B cell (primary cell): ENCODE results near the gene DCD. TPM values are rescaled to one million over a fixed set of nuclear protein-coding genes. Genes with fewer than 3 reads are reported as not detected.

Experiments
- ATAC-seq: fragments of 200-7000 bp; cut with Tn5 transposase; one replicate; pipeline ENCODE4 v1.10.0; 2021; ENCODE audit warnings: low read depth, mild to moderate bottlenecking, moderate number of reproducible peaks, moderate library complexity
- CTCF ChIA-PET: fragments of 350-600 bp; sonication (Branson Sonifier 250); formaldehyde crosslinking; loops from one replicate; lab custom pipeline; 2021; ENCODE audit warnings: antibody characterized with exemption, inconsistent platforms; lab: Charles Lee
- POLR2A ChIA-PET: fragments of 350-600 bp; sonication (Branson Sonifier 250); formaldehyde crosslinking; loops from one replicate; lab custom pipeline; 2021; ENCODE audit warnings: antibody characterized with exemption; lab: Charles Lee
- DNase-seq: peaks from one replicate; pipeline ENCODE4 v3.0.0; 2013
- H2AFZ ChIP-seq: 2 replicates; pipeline ENCODE4 v1.6.1; 2012; ENCODE audit warnings: mild to moderate bottlenecking, low read depth, low read length; ENCODE audit not compliant: insufficient read depth, poor library complexity, severe bottlenecking
- H3K27ac ChIP-seq, 2 donors: 1 replicate in 1 of 2; 2 replicates in 1 of 2; pipeline ENCODE4 v1.5.1; 2012 to 2013; ENCODE audit warnings: low read length in 2 of 2, mild to moderate bottlenecking in 2 of 2, moderate library complexity in 1 of 2
- H3K27me3 ChIP-seq, 4 experiments: fragments of 200-600 bp in 1 of 4; sonication (generic) in 1 of 4; replicated peaks in 1 of 4; 1 replicate in 2 of 4; 2 replicates in 2 of 4; pipeline versions ENCODE4 v1.6.1 to v1.7.0; 2013 to 2016; ENCODE audit warnings: low read length in 3 of 4, mild to moderate bottlenecking in 2 of 4, mixed read lengths in 1 of 4, moderate library complexity in 1 of 4; ENCODE audit not compliant: insufficient read depth in 4 of 4, control insufficient read depth in 3 of 4; ENCODE audit errors: control extremely low read depth in 1 of 4
- H3K36me3 ChIP-seq, 2 experiments: replicated peaks in 1 of 2; 1 replicate in 1 of 2; 2 replicates in 1 of 2; pipeline versions ENCODE4 v1.6.1 to v1.7.1; 2013; ENCODE audit warnings: low read length in 1 of 2; ENCODE audit not compliant: insufficient read depth in 2 of 2, control insufficient read depth in 1 of 2; ENCODE audit errors: control extremely low read depth in 1 of 2, extremely low read depth in 1 of 2
- H3K4me1 ChIP-seq, 2 donors: fragments of 200-600 bp in 1 of 2; sonication (generic) in 1 of 2; 1 replicate in 1 of 2; 2 replicates in 1 of 2; pipeline versions ENCODE4 v1.5.1 to v1.6.1; 2013 to 2017; ENCODE audit warnings: low read length in 2 of 2; ENCODE audit not compliant: control insufficient read depth in 2 of 2, insufficient read depth in 2 of 2
- H3K4me2 ChIP-seq: replicated peaks from 2 replicates; pipeline ENCODE3; 2012; ENCODE audit warnings: mild to moderate bottlenecking, low read depth, low read length; ENCODE audit not compliant: poor library complexity, severe bottlenecking
- H3K4me3 ChIP-seq, 5 experiments: fragments of 200-600 bp in 1 of 5; sonication (generic) in 1 of 5; 1 replicate in 3 of 5; 2 replicates in 2 of 5; pipeline versions ENCODE4 v1.5.1 to v1.7.0; 2011 to 2016; ENCODE audit warnings: low read length in 4 of 5, mild to moderate bottlenecking in 4 of 5, low read depth in 2 of 5, control low read depth in 1 of 5, moderate library complexity in 1 of 5; ENCODE audit not compliant: insufficient read depth in 1 of 5; ENCODE audit errors: control extremely low read depth in 1 of 5, extremely low read depth in 1 of 5
- H3K79me2 ChIP-seq: fragments of 200-600 bp; sonication (generic); one replicate; pipeline ENCODE4 v1.6.0; 2016; ENCODE audit warnings: low read length; ENCODE audit not compliant: control insufficient read depth, insufficient read depth
- H3K9ac ChIP-seq: fragments of 200-600 bp; sonication (generic); 2 replicates; pipeline ENCODE4 v1.6.1; 2017; ENCODE audit warnings: mild to moderate bottlenecking, low read length, moderate library complexity
- H3K9me3 ChIP-seq, 3 donors: one replicate each; pipeline versions ENCODE4 v1.6.1 to v1.7.1; 2013; ENCODE audit warnings: low read length in 2 of 3; ENCODE audit not compliant: control insufficient read depth in 2 of 3, insufficient read depth in 1 of 3; ENCODE audit errors: control extremely low read depth in 1 of 3
- H4K20me1 ChIP-seq: 2 replicates; pipeline ENCODE4 v1.6.0; 2012; ENCODE audit warnings: mild to moderate bottlenecking, low read length; ENCODE audit not compliant: insufficient read depth, control insufficient read depth, poor library complexity, severe bottlenecking
- H3K27ac Mint-ChIP-seq: one replicate; pipeline ENCODE4 v1.8.0; 2021; ENCODE audit warnings: mixed read lengths
- H3K27me3 Mint-ChIP-seq: one replicate; pipeline ENCODE4 v1.8.0; 2021; ENCODE audit warnings: mixed read lengths
- H3K4me1 Mint-ChIP-seq: one replicate; pipeline ENCODE4 v1.8.0; 2021; ENCODE audit warnings: mixed read lengths
- H3K4me3 Mint-ChIP-seq: one replicate; pipeline ENCODE4 v1.8.0; 2021; ENCODE audit warnings: mixed read lengths
- H3K9me3 Mint-ChIP-seq: one replicate; pipeline ENCODE4 v1.8.0; 2022; ENCODE audit warnings: mixed read lengths; ENCODE audit not compliant: insufficient read depth
- EZH2 ChIP-seq: IDR thresholded peaks from 2 replicates; pipeline ENCODE4 v1.6.1; 2012; ENCODE audit warnings: borderline replicate concordance, low read depth, mild to moderate bottlenecking, moderate library complexity, low read length; ENCODE audit not compliant: insufficient read depth, poor library complexity, severe bottlenecking
- WGBS: methylation state at CpG from one replicate; pipeline ENCODE4 v1.1.5; 2013; ENCODE audit warnings: missing lambda C conversion rate; ENCODE audit not compliant: insufficient coverage; 5-methylcytosine and 5-hydroxymethylcytosine counted together
- intact Hi-C: fragments of 100-400 bp; cut with micrococcal nuclease; formaldehyde crosslinking; loops from one replicate; pipeline ENCODE4 v1.10.0; 2022
- polyA plus RNA-seq: library from polyadenylated mRNA; depleted of rRNA; stranded (reverse); fragments of >200 nt; gene quantifications from 2 replicates; pipeline ENCODE4 v1.2.3, GENCODE V29; 2012
- total RNA-seq, 2 donors: library from RNA; stranded (reverse); fragments of 120-200 nt in 1 of 2; gene quantifications; 1 replicate in 1 of 2; 2 replicates in 1 of 2; pipeline versions ENCODE4 v1.2.3 to v1.2.4, GENCODE V29; 2013 to 2022
- TF ChIP-seq, protein P1 (sequence below): fragments of 200-600 bp; IDR thresholded peaks from one replicate; pipeline ENCODE4 v1.8.0; 2022; ENCODE audit warnings: antibody characterized with exemption, mild to moderate bottlenecking

The DCD gene
- total and polyA plus RNA-seq, 2 donors (not counting 1 experiment from before 2014, with no cell fraction given) = not detected

DNA sequence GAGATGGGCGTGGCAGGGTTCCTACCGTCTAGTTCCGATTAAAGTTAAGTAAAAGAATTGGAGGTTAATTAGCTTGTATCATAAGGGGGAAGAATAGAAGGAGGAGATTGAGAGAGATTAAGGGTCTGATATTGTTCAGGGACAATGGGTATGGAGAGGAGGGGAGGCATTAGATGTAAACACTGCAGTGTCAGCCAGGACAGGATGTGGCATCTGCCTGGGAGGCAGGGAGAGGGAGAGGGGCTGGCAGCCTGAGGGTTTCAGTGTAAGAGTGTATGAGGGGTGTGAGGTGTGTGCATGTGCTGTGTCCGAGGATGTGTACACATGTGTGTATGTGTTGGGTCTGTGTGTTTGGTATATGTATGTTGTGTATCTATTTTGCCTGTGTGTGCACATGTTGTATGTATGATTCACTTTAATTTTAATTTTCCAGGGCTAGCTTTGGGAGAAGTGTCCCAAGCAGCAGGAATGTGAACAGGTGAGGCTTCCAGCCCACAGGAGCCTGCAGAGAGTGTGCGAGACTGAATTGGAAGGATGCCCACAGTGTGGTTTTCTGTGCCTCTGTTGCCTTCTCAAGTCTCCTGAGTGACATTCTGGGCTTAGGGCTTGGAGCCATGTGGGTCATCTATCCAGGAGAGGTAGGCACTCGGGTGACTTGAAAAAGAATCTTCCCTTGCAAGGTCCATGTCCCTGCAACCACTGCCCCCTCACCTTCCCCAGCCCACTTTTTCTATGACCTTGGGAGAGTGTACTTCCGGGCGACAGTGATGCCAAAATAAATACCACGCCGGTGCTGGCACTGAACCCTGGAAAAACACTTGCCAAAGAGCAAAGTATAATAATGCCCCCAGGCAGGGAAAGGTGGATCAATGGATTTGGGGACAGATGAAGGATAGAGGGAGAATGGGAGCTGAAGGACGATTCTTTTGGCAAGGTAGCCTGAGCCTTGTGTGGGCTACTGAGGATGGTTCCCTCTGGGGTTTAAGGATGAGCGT, 36.8 kb upstream of the DCD start:
- Histone ChIP-seq H3K9me3 (peaks cover 0 to 4% (median 0%) of the 10 kb centered on the region in 3 donors), H3K9ac (no peak overlapping the region), H3K4me1 (no peaks in the 10 kb centered on the region), H4K20me1 (no peaks in the 10 kb centered on the region), H3K36me3 (no peaks in the 10 kb centered on the region), H3K4me3 (no peak overlapping the region), H3K27me3 (peaks cover 0 to 33% (median 10%) of the 10 kb centered on the region in 4 experiments), H2AFZ (no peak overlapping the region), H3K4me2 (no peak overlapping the region), H3K79me2 (no peaks in the 10 kb centered on the region), H3K27ac (no peak overlapping the region)
- ATAC-seq (no peak), DNase-seq (no peak)
- Mint-ChIP-seq H3K27me3 (peaks cover 54% of the 10 kb centered on the region), H3K4me1 (no peaks in the 10 kb centered on the region), H3K9me3 (peaks cover 3% of the 10 kb centered on the region), H3K4me3 (no peak overlapping the region), H3K27ac (no peak overlapping the region)
- POLR2A ChIA-PET = no interaction called here
- CTCF ChIA-PET = no interaction called here
- TF ChIP-seq EZH2 = no peak
- TF ChIP-seq, protein P1, sequence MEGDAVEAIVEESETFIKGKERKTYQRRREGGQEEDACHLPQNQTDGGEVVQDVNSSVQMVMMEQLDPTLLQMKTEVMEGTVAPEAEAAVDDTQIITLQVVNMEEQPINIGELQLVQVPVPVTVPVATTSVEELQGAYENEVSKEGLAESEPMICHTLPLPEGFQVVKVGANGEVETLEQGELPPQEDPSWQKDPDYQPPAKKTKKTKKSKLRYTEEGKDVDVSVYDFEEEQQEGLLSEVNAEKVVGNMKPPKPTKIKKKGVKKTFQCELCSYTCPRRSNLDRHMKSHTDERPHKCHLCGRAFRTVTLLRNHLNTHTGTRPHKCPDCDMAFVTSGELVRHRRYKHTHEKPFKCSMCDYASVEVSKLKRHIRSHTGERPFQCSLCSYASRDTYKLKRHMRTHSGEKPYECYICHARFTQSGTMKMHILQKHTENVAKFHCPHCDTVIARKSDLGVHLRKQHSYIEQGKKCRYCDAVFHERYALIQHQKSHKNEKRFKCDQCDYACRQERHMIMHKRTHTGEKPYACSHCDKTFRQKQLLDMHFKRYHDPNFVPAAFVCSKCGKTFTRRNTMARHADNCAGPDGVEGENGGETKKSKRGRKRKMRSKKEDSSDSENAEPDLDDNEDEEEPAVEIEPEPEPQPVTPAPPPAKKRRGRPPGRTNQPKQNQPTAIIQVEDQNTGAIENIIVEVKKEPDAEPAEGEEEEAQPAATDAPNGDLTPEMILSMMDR = no peak
- WGBS = 59% methylated on average over 6 of the region's 12 CpGs
- intact Hi-C loops = no loop called here

DNA sequence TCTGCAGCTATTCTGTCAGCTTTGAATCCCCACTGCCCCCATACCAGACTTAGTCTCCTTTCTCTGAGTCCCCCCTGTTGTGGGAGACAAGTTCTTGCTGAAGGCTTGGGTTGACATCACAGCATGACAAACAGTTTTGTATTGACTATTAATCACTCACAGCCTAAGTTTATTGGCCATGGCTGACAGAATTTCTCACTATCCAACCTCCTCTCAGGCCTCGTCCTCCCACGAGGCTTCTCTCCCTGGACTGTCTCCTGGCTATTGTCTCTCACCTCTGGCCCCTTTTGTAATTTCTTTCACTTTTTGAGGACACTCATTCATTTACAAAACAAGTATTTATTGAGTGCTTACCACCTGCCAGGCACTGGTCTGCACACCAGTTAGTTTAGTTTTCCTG, 35.2 kb upstream of the DCD start:
- H3K9me3 Mint-ChIP-seq = peaks cover 3% of the 10 kb centered on the region
- no peaks in the 10 kb centered on the region for H3K4me1 ChIP-seq
- no peaks in the 10 kb centered on the region for H3K79me2 ChIP-seq
- no peak overlapping the region for H3K27ac ChIP-seq
- no peak overlapping the region for H3K27ac Mint-ChIP-seq
- no peak overlapping the region for H3K4me3 ChIP-seq
- ChIA-PET CTCF (no interaction called here), POLR2A (no interaction called here)
- H3K27me3 Mint-ChIP-seq = peaks cover 57% of the 10 kb centered on the region
- no peak overlapping the region for H3K4me2 ChIP-seq
- H2AFZ ChIP-seq = no peak overlapping the region
- no peak for DNase-seq
- no peaks in the 10 kb centered on the region for H3K4me1 Mint-ChIP-seq
- H3K9me3 ChIP-seq = peaks cover 0 to 4% (median 0%) of the 10 kb centered on the region in 3 donors
- ATAC-seq = no peak
- intact Hi-C loops = no loop called here
- no peak overlapping the region for H3K4me3 Mint-ChIP-seq
- H3K36me3 ChIP-seq = no peaks in the 10 kb centered on the region
- 63% methylated on average over 2 of the region's 2 CpGs for WGBS
- H4K20me1 ChIP-seq = no peaks in the 10 kb centered on the region
- TF ChIP-seq, protein P1 = no peak
- no peak for TF ChIP-seq EZH2
- peaks cover 0 to 31% (median 8%) of the 10 kb centered on the region in 4 experiments for H3K27me3 ChIP-seq
- no peak overlapping the region for H3K9ac ChIP-seq
